Measurements from ENCODE around the gene SHB.

SHB gene

DNA sequence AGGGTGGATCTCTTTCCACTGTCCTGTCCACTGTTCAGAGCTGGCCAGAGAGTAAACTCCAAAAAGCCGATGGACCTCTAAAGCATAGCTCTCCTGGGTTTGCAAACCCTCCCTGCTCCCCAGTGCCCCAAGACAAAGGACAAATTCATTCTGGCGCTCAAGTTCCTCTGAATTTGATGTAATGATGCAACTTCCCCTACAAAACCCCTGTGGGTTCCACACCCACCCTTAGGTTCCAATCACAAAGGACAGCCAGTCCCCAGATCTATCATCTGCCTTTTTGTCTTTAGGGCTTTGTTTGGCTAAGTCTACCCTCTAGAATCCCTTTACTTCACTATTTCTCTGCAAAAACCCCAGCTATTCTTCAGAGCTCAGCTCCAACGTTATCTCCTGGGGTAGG, 107.7 kb downstream of the SHB start:
- Histone ChIP-seq H3K27ac (ENCODE audit: low read depth, low read length, poor library complexity, severe bottlenecking) (no peak overlapping the region), H3K27me3 (ENCODE audit: insufficient read depth, low read length) (peaks cover 6% of the 10 kb centered on the region), H3K4me3 (ENCODE audit: low read depth, low read length, poor library complexity, severe bottlenecking) (no peak overlapping the region), H2AFZ (ENCODE audit: low read length) (no peak overlapping the region), H3K9me2 (ENCODE audit: low read depth, low read length) (no peaks in the 10 kb centered on the region), H3K79me2 (ENCODE audit: insufficient read depth, low read length) (no peaks in the 10 kb centered on the region), H3K36me3 (ENCODE audit: insufficient read depth, low read length) (no peaks in the 10 kb centered on the region), H3K9me3 (ENCODE audit: low read length) (no peaks in the 10 kb centered on the region), H3K4me2 (ENCODE audit: low read length) (no peak overlapping the region), H3F3A (ENCODE audit: insufficient read depth, low read length) (no peaks in the 10 kb centered on the region), H4K20me1 (ENCODE audit: insufficient read depth, low read length) (no peaks in the 10 kb centered on the region), H3K4me1 (ENCODE audit: insufficient read depth, low read length, severe bottlenecking) (no peaks in the 10 kb centered on the region), H3K9ac (ENCODE audit: low read length) (no peak overlapping the region)
- TF ChIP-seq EZH2 (IDR thresholded peaks at IDR 0.05; ENCODE audit: borderline replicate concordance, low read length): no peak
- TF ChIP-seq, protein P1, sequence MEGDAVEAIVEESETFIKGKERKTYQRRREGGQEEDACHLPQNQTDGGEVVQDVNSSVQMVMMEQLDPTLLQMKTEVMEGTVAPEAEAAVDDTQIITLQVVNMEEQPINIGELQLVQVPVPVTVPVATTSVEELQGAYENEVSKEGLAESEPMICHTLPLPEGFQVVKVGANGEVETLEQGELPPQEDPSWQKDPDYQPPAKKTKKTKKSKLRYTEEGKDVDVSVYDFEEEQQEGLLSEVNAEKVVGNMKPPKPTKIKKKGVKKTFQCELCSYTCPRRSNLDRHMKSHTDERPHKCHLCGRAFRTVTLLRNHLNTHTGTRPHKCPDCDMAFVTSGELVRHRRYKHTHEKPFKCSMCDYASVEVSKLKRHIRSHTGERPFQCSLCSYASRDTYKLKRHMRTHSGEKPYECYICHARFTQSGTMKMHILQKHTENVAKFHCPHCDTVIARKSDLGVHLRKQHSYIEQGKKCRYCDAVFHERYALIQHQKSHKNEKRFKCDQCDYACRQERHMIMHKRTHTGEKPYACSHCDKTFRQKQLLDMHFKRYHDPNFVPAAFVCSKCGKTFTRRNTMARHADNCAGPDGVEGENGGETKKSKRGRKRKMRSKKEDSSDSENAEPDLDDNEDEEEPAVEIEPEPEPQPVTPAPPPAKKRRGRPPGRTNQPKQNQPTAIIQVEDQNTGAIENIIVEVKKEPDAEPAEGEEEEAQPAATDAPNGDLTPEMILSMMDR (IDR thresholded peaks at IDR 0.05; ENCODE audit: low read length): no peak

DNA sequence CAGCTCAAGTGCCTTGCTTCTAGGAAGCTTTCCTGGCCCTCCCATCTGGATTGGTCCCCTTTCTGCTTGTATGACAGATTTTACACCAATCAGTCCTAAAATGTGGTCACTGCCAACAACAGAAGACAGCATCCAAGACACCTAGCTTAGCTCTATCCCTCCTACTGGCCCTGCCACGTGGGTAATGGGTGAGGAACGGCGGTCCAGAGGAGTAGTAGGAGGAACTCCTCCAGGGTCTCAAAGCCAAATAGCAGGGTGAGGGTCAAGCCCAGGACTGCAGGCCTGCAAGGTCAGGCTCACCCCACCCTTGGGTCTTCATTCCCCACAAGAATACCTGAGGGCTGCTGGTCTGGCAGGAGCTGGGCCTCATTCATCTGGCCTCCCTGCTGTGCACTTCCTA, 108.4 kb downstream of the SHB start:
- Histone ChIP-seq H3K4me3 (ENCODE audit: low read depth, low read length, poor library complexity, severe bottlenecking) (no peak overlapping the region), H3K9me3 (ENCODE audit: low read length) (no peaks in the 10 kb centered on the region), H2AFZ (ENCODE audit: low read length) (no peak overlapping the region), H3K4me2 (ENCODE audit: low read length) (no peak overlapping the region), H3F3A (ENCODE audit: insufficient read depth, low read length) (no peaks in the 10 kb centered on the region), H3K79me2 (ENCODE audit: insufficient read depth, low read length) (no peaks in the 10 kb centered on the region), H3K27ac (ENCODE audit: low read depth, low read length, poor library complexity, severe bottlenecking) (no peak overlapping the region), H4K20me1 (ENCODE audit: insufficient read depth, low read length) (no peaks in the 10 kb centered on the region), H3K4me1 (ENCODE audit: insufficient read depth, low read length, severe bottlenecking) (no peaks in the 10 kb centered on the region), H3K27me3 (ENCODE audit: insufficient read depth, low read length) (peaks cover 6% of the 10 kb centered on the region), H3K9me2 (ENCODE audit: low read depth, low read length) (no peaks in the 10 kb centered on the region), H3K9ac (ENCODE audit: low read length) (no peak overlapping the region), H3K36me3 (ENCODE audit: insufficient read depth, low read length) (no peaks in the 10 kb centered on the region)
- TF ChIP-seq EZH2 (IDR thresholded peaks at IDR 0.05; ENCODE audit: borderline replicate concordance, low read length): no peak
- TF ChIP-seq, protein P1 (IDR thresholded peaks at IDR 0.05; ENCODE audit: low read length): no peak

DNA sequence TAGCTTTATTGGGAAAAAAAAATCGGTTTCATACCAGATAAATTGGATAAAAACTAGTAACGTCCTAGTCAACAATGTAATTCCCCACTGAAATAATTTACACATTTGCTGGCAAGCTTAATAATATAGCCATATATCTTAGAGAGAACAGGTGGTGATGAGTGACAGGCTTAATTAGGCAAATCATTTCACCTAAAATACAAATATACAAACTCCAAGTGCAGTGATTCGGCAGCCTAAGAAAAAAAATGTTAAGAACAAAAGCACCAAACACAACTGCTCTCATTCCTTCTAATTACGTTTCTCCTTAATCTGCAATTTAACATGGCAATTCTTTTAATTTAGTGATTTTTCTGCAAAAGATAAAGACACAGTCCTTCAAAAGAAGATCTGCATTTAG, 109.1 kb downstream of the SHB start:
- no peaks in the 10 kb centered on the region for H3K36me3 ChIP-seq (ENCODE audit: insufficient read depth, low read length)
- H3K9me3 ChIP-seq (ENCODE audit: low read length): no peaks in the 10 kb centered on the region
- H4K20me1 ChIP-seq (ENCODE audit: insufficient read depth, low read length): no peaks in the 10 kb centered on the region
- H3K4me1 ChIP-seq (ENCODE audit: insufficient read depth, low read length, severe bottlenecking): no peaks in the 10 kb centered on the region
- H3K4me3 ChIP-seq (ENCODE audit: low read depth, low read length, poor library complexity, severe bottlenecking): no peak overlapping the region
- no peaks in the 10 kb centered on the region for H3K79me2 ChIP-seq (ENCODE audit: insufficient read depth, low read length)
- no peak overlapping the region for H3K9ac ChIP-seq (ENCODE audit: low read length)
- no peak for TF ChIP-seq EZH2 (IDR thresholded peaks at IDR 0.05; ENCODE audit: borderline replicate concordance, low read length)
- TF ChIP-seq, protein P1 (IDR thresholded peaks at IDR 0.05; ENCODE audit: low read length): no peak
- H2AFZ ChIP-seq (ENCODE audit: low read length): no peak overlapping the region
- peaks cover 6% of the 10 kb centered on the region for H3K27me3 ChIP-seq (ENCODE audit: insufficient read depth, low read length)
- no peaks in the 10 kb centered on the region for H3K9me2 ChIP-seq (ENCODE audit: low read depth, low read length)
- H3K27ac ChIP-seq (ENCODE audit: low read depth, low read length, poor library complexity, severe bottlenecking): no peak overlapping the region
- H3K4me2 ChIP-seq (ENCODE audit: low read length): no peak overlapping the region
- no peaks in the 10 kb centered on the region for H3F3A ChIP-seq (ENCODE audit: insufficient read depth, low read length)

Measured in OCI-LY1 (cell line).